Bone marrow (tissue), 2 donors: Measurements from ENCODE around the gene SH3D21.
A peak's percentile ranks its signal among the peaks of the same experiment; 100 is the strongest.

Source experiments
- DNase-seq, 2 donors: peaks; one replicate each; lab custom pipeline; 2025; lab: John Stamatoyannopoulos, UW

SH3D21 gene

GRCh38 chr1:36359383-36359782 lies 53.2 kb downstream of the SH3D21 start:
- DNase-seq: no peak

DNA sequence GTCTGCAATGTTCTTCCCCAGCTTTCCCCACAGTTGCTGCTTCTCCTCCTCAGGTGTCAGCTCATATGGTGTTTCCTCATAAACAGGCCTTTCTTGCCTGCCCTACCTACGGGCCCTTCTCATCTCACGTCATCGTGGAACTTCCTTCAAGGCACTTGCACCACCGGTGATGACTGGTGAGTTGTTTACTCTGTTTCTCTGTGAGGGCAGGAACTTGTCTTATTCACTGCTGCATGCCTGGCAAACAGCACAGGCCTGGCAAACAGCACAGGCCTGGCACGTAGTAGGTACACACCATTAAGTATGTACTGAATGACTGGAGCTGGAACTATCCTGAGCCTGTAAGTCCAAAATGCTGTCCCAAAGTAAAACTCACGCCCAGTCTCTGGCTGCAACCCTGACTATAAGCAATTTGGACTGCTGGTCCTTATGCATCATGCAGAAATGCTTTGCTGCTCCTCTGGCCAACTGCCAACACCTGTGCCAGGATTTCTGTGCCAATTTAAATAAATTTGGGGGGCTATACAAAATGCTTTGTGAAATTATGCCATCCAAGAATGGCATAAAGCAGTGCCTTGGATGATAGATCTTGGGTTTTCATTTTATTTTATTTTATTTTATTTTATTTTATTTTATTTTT lies 53.9 kb downstream of the SH3D21 start:
- DNase-seq: no peak

DNA sequence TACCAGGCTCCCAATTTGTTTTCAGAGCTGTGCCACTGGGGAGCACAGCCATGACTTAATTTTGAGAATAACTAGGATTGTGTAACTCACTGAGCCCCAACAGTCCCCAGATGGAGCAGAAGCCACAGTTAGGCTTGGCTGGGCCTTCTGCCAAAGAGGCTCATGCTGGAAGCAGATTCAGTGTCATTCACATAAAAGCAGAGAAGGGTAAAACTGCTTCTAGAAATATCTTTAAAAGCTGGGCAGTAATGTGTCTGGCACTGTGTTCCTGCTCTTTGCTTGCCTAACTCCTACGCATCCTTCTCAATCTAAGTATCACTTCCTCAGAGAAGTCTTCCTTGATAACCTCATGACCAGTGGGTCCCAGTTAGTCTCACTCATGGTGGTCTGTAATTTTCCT lies 59.2 kb downstream of the SH3D21 start:
- no peak for DNase-seq

DNA sequence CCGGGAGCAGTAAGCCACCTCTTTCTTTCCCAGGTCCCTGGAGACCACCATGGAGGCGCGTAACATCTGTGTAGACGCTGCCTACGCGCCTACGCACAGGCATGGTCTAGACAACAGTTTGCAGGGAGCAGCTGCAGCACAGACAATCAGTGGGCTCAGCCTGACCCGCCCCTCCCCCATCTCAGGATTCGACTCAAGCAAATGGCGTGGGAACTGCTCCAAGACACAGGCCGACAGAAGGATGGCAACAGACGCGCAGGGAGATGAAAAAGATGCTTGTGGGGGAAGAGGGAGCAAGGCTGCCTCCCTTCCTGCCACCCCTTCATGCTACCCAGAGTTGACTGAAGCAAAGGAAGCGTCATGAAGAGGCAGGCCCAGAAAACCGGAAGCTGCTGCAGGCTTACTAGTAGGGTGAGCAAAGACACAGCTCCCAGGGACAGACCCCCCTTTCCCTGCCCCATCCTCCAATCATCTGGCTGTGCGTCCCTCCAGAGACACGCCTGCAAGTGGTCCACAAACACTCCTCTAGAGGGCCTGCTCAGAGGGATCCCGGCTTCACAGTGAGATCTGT lies 60.0 kb downstream of the SH3D21 start:
- peak; percentile 20 to 95 for DNase-seq

DNA sequence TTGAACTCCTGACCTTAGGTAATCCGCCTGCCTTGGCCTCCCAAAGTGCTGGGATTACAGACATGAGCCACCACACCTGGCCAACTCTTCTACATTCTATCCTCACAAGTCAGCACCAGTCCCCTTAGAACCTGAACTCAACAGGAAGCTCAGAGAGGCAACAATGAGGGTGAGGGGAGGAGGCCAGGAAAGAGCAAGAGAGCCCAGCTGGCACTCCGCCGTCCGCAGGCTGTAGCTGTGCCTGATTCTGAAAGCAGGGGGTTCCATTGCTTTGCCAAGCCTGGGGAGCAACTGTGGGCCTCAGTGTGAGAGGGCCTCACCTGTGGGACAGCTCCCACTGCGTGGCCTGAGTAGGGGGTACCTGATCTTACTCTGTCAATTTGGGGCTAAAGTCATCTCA lies 60.9 kb downstream of the SH3D21 start:
- no peak for DNase-seq

- no peak for DNase-seq
These were observed 61.6 kb downstream of the SH3D21 start for GRCh38 chr1:36367798-36368197.

GRCh38 chr1:36369061-36369861 lies 63.1 kb downstream of the SH3D21 start:
- peak; percentile 45 to 63 for DNase-seq
